ENCODE data around the gene LOXL4.

- TF ChIP-seq CTCF (IDR thresholded peaks at IDR 0.05) (no peak), POLR2A (IDR thresholded peaks at IDR 0.05) (no peak)
Measured at GRCh38 chr10:98295907-98296306, 27.9 kb upstream of the LOXL4 start.
